HUES64 (cell line): ENCODE results near the gene XPR1.
"Not testable (repeated sequence)": the region's sequence is repeated elsewhere in the genome, so short reads cannot be mapped to it uniquely, and the experiment has no call there.

Experiments used
- H3K27ac ChIP-seq: 2 replicates; pipeline ENCODE4 v1.7.0; 2013; ENCODE audit warnings: low read depth, low read length, inconsistent platforms
- H3K27me3 ChIP-seq: 2 replicates; pipeline ENCODE4 v1.6.1; 2013; ENCODE audit warnings: mild to moderate bottlenecking, low read length; ENCODE audit not compliant: insufficient read depth
- H3K36me3 ChIP-seq: 2 replicates; pipeline ENCODE4 v1.6.1; 2013; ENCODE audit warnings: mild to moderate bottlenecking, low read length; ENCODE audit not compliant: insufficient read depth
- H3K4me1 ChIP-seq: 2 replicates; pipeline ENCODE4 v1.6.1; 2013; ENCODE audit warnings: mild to moderate bottlenecking, low read length, moderate library complexity; ENCODE audit not compliant: insufficient read depth
- H3K4me3 ChIP-seq: 2 replicates; pipeline ENCODE4 v1.5.1; 2013; ENCODE audit warnings: mild to moderate bottlenecking, low read length, moderate library complexity
- H3K9ac ChIP-seq: 2 replicates; pipeline ENCODE4 v1.6.1; 2013; ENCODE audit warnings: mild to moderate bottlenecking, low read depth, low read length
- H3K9me3 ChIP-seq: 2 replicates; pipeline ENCODE4 v1.6.1; 2013; ENCODE audit warnings: low read depth, low read length; ENCODE audit not compliant: insufficient read depth
- WGBS: fragments of 150-250, 120-280 bp; methylation state at CpG from one replicate; pipeline ENCODE4 v1.1.7; 2013; ENCODE audit warnings: missing lambda C conversion rate; 5-methylcytosine and 5-hydroxymethylcytosine counted together

XPR1 gene

GRCh38 chr1:180785887-180786286 lies 154.1 kb downstream of the XPR1 start:
- Histone ChIP-seq H3K27ac (no peak overlapping the region), H3K4me1 (no peaks in the 10 kb centered on the region), H3K9ac (no peak overlapping the region), H3K4me3 (no peak overlapping the region), H3K9me3 (no peaks in the 10 kb centered on the region), H3K36me3 (peaks cover 6% of the 10 kb centered on the region; the same call in 1 of the 2 replicates), H3K27me3 (no peaks in the 10 kb centered on the region)
- WGBS, result 99% methylated on average over 3 of the region's 3 CpGs

DNA sequence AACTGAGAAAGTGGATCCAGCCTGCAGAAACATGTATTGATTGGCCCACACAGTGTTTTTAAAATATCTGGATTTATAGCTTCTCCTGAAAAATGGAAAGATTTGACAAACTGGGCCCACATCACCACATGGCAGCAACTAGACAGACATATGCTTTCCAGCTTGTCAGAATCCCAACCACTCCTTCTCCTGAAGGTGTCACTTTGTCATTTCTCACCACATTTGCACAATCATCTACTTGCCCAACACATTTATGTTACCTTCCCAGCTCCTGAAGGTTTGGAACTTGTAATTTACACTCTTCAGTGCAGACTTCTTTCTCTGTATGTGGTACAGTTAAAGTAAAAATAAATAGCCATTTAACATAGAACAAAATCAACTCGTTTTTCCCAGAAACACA lies 154.8 kb downstream of the XPR1 start:
- no peak overlapping the region for H3K9ac ChIP-seq
- no peaks in the 10 kb centered on the region for H3K4me1 ChIP-seq
- no peak overlapping the region for H3K4me3 ChIP-seq
- H3K27me3 ChIP-seq, result no peaks in the 10 kb centered on the region
- WGBS, result 77% methylated on average over 1 of the region's 1 CpG
- H3K27ac ChIP-seq, result no peak overlapping the region
- H3K36me3 ChIP-seq, result peaks cover 6% of the 10 kb centered on the region; the same call in 1 of the 2 replicates
- no peaks in the 10 kb centered on the region for H3K9me3 ChIP-seq

DNA sequence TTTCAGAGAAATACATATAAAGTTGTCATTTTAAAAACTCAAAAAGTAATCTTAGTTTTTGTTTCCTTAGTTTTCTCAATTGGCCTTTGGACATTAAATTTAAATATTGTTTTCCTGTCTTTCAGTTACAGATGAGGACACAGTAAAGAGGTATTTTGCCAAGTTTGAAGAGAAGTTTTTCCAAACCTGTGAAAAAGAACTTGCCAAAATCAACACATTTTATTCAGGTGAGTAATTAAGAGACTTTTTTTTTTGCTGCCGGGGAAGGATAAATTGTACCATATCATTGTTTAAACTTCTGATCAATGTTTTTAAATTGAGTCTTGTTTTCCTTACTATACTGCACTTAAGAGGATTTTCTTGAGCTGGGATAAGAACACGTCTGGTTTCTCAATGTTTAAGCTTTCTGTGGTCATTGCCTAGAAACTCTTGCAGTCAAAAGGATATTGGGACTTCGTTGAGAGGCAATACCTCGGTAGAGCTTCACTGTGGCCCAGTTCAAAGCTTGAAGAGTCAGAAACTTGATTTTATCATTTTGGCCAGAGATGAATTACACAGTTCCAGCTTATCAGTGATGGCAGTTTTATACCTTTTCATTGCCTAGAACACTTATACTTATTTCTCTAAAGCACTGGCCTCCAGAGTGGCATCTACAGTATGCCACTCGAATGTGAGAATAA lies 155.9 kb downstream of the XPR1 start:
- no peak overlapping the region for H3K4me3 ChIP-seq
- no peak overlapping the region for H3K9ac ChIP-seq
- no peak overlapping the region for H3K27ac ChIP-seq
- no peaks in the 10 kb centered on the region for H3K9me3 ChIP-seq
- no peaks in the 10 kb centered on the region for H3K4me1 ChIP-seq
- peaks cover 6% of the 10 kb centered on the region; the same call in 1 of the 2 replicates for H3K36me3 ChIP-seq
- 93% methylated on average over 3 of the region's 5 CpGs for WGBS
- no peaks in the 10 kb centered on the region for H3K27me3 ChIP-seq

DNA sequence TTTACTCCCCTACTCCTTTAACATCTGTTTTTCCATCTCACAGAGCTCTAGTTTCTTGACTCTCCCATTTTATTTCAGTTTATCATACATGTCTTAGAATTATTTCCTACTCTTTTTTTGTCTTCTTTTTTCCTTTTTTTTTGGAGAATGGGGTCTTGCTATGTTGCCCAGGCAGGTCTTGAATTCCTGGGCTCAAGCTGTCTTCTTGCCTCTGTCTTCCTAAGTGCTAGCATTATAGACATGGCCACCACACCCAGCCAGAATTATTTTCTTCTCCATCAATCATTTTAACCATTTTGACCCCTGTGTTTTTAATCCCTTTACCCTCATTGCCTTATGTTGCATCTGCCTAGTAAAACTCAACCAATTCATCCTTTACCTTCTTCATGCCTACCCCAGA lies 157.6 kb downstream of the XPR1 start:
- no peaks in the 10 kb centered on the region; the same call in 1 of the 2 replicates for H3K4me1 ChIP-seq
- H3K36me3 ChIP-seq, result peaks cover 6% of the 10 kb centered on the region; the same call in 1 of the 2 replicates
- H3K27me3 ChIP-seq, result no peaks in the 10 kb centered on the region
- H3K27ac ChIP-seq, result no peak overlapping the region
- no peaks in the 10 kb centered on the region for H3K9me3 ChIP-seq
- H3K4me3 ChIP-seq, result no peak overlapping the region
- no peak overlapping the region for H3K9ac ChIP-seq

DNA sequence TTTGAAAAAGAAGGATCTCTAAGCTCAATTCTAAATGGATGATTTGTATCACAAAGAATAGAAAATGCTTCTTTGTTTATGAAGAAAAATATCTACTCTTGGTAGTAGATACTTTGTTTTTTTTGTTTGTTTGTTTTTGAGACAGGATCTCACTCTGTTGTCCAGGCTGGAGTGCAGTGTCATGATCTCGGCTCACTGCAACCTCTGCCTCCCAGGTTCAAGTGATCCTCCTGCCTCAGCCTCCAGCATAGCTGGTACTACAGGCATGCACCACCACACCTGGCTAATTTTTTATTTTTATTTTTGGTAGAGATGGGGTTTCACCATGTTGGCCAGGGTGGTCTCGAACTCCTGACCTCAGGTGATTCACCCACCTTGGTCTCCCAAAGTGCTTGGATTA lies 159.3 kb downstream of the XPR1 start:
- 100% methylated on average over 2 of the region's 2 CpGs for WGBS
- H3K27me3 ChIP-seq, H3K9ac ChIP-seq, H3K36me3 ChIP-seq, H3K4me3 ChIP-seq, H3K9me3 ChIP-seq, H3K27ac ChIP-seq, H3K4me1 ChIP-seq: not testable (repeated sequence)

DNA sequence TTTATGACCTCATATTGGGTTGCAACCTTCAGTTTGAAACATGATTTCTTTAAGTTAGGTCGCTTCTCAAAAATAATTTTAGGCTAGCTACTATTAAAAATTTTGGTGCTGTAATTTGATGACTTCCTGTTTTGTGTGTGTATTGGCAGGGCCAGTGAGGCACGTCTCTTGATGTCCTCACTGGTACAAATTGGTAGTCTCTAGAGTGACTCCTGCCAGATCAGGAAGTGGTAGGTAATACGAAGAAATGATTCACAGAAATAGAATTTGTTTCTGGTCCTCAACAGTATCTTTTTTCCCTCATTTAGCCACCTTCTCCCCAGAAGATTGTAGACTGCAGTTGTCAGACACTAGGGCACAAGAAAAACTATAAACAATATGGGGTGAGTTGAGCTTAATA lies 160.0 kb downstream of the XPR1 start:
- Histone ChIP-seq H3K9ac (no peak overlapping the region), H3K36me3 (peaks cover 6% of the 10 kb centered on the region; the same call in 1 of the 2 replicates), H3K27me3 (no peaks in the 10 kb centered on the region), H3K4me3 (no peak overlapping the region), H3K4me1 (no peaks in the 10 kb centered on the region; the same call in 1 of the 2 replicates), H3K27ac (no peak overlapping the region), H3K9me3 (no peaks in the 10 kb centered on the region)
- WGBS, result 92% methylated on average over 3 of the region's 3 CpGs

GRCh38 chr1:180793451-180793850 lies 161.6 kb downstream of the XPR1 start:
- H3K9me3 ChIP-seq, result no peaks in the 10 kb centered on the region
- peaks cover 3% of the 10 kb centered on the region; the same call in 1 of the 2 replicates for H3K36me3 ChIP-seq
- 79% methylated on average over 2 of the region's 2 CpGs for WGBS
- no peak overlapping the region for H3K27ac ChIP-seq
- H3K27me3 ChIP-seq, result no peaks in the 10 kb centered on the region
- H3K4me3 ChIP-seq, result no peak overlapping the region
- H3K4me1 ChIP-seq, result no peaks in the 10 kb centered on the region; the same call in 1 of the 2 replicates
- no peak overlapping the region for H3K9ac ChIP-seq

DNA sequence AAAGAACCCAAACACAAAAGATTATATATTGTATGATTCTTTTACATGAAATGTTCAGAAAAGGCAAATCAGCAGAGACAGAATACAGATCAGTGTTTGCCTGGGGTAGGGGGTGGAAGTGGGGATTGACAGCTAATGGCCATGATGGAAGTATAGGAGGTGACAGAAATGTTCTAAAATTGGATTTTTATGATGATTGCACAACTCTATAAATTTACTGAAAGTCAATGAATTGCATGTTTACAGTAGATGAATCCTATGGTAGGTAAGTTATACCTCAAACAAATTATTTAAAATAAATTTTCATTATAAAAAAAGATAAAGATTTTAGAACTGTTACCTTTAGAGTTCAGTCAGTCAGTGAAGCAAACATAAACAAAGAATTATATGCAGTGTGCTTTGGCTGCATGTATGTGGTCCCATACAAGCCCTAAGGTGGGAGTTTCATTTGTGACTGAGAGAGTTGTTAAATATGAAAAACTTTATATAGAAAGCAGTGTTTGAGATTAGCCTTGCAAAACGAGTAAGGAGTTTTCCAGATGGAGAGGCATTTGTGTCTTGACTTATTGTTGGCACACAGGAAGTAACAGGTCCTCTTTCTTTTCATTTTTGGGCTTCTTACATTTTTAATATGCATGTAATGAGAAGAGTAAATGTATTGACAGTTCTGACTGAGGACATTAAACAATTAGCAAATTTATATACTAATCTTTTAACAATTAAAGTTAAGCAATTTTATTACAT lies 165.2 kb downstream of the XPR1 start:
- no peak overlapping the region for H3K4me3 ChIP-seq
- H3K27me3 ChIP-seq, result no peaks in the 10 kb centered on the region
- no peaks in the 10 kb centered on the region for H3K36me3 ChIP-seq
- no peak overlapping the region for H3K27ac ChIP-seq
- no peaks in the 10 kb centered on the region; the same call in 1 of the 2 replicates for H3K4me1 ChIP-seq
- WGBS, result 92% methylated on average over 1 of the region's 1 CpG
- no peaks in the 10 kb centered on the region for H3K9me3 ChIP-seq
- no peak overlapping the region for H3K9ac ChIP-seq

DNA sequence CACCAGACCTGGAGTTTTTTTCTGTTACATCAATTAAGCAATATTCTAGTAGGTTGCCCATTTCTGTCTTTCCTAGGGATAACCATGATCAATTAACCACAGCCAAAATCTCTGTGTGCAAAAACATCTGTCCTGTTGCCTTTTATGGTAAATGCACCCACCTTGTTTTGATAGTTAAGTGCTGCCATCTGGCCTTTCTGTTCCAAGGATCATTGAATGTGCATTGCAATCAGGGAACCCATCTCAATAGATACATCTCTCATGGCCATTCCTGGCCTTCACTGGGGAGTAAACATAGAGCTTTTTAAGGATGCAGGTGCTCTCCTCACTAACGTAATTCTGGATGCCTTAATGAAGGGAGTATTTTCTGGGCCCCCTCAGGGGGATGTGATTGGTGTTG lies 169.1 kb downstream of the XPR1 start:
- no peak overlapping the region for H3K9ac ChIP-seq

DNA sequence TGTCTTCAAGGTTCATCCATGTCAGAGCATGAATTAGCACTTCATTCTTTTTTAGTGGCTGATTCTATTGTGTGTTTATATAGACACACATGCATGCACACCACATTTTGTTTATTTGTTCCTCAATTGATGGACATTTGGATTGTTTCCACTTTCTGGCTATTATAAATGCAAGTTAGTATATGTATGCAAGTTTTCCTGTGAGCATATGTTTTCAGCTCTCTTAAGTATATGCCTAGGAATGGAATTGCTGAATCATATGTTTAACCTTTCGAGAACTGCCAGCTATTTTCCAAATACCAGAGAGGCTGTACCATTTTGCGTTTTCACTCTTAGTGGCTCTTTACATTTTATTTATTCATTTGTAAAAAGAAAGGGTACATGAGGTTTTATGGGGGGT lies 171.0 kb downstream of the XPR1 start:
- WGBS, result 100% methylated on average over 1 of the region's 2 CpGs

More for the DNA sequence above, 169.1 kb downstream of the XPR1 start:
- H3K27ac ChIP-seq, result no peak overlapping the region
- no peaks in the 10 kb centered on the region for H3K4me1 ChIP-seq
- H3K36me3 ChIP-seq, result no peaks in the 10 kb centered on the region
- H3K4me3 ChIP-seq, result no peak overlapping the region
- H3K27me3 ChIP-seq, result no peaks in the 10 kb centered on the region
- 97% methylated on average over 1 of the region's 1 CpG for WGBS
- no peaks in the 10 kb centered on the region for H3K9me3 ChIP-seq

DNA sequence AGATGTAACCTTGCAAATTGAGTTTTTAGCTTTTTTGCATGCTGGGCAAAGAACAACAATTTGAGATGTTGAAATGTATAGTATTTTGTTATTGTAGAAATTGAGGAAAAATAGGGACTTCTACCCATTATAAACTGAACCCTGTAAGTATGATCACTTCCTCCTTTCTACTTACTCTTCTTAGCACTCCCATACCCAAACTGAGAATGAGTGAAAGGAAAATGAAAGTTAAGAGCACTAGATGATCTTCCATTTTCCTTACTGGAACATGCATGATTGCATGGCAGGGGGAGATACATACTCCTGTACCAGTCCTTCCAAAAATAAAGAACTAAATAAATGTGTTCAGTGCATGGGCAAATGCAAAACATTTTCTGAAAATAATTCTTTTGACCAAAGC lies 173.5 kb downstream of the XPR1 start:
- H3K4me3 ChIP-seq, result no peak overlapping the region
- H3K4me1 ChIP-seq, result no peaks in the 10 kb centered on the region
- peaks cover 16% of the 10 kb centered on the region for H3K36me3 ChIP-seq
- H3K27me3 ChIP-seq, result no peaks in the 10 kb centered on the region
- peaks cover 4% of the 10 kb centered on the region; the same call in 1 of the 2 replicates for H3K9me3 ChIP-seq
- H3K27ac ChIP-seq, result no peak overlapping the region
- H3K9ac ChIP-seq, result no peak overlapping the region

More for the DNA sequence above, 171.0 kb downstream of the XPR1 start:
- H3K27me3 ChIP-seq, result no peaks in the 10 kb centered on the region
- no peak overlapping the region for H3K9ac ChIP-seq
- H3K4me3 ChIP-seq, result no peak overlapping the region
- peaks cover 10% of the 10 kb centered on the region for H3K36me3 ChIP-seq
- H3K4me1 ChIP-seq, result no peaks in the 10 kb centered on the region
- no peak overlapping the region for H3K27ac ChIP-seq
- H3K9me3 ChIP-seq, result no peaks in the 10 kb centered on the region
